DOHH2 (cell line): ENCODE measurements around the gene CORT.

Source experiments
- EZH2phosphoT487 ChIP-seq: fragments of 200-600 bp; sonication (generic); IDR thresholded peaks from 2 replicates; pipeline ENCODE4 v1.6.1; 2017; ENCODE audit warnings: borderline replicate concordance, mild to moderate bottlenecking, antibody characterized with exemption, low read length, moderate library complexity, mixed read lengths
- TF ChIP-seq, protein P1 (sequence below): fragments of 200-600 bp; sonication (generic); IDR thresholded peaks from one replicate; pipeline ENCODE4 v1.5.1; 2014; ENCODE audit warnings: antibody characterized with exemption, mild to moderate bottlenecking, low read depth, low read length; ENCODE audit not compliant: poor library complexity, severe bottlenecking

- TF ChIP-seq, protein P1, sequence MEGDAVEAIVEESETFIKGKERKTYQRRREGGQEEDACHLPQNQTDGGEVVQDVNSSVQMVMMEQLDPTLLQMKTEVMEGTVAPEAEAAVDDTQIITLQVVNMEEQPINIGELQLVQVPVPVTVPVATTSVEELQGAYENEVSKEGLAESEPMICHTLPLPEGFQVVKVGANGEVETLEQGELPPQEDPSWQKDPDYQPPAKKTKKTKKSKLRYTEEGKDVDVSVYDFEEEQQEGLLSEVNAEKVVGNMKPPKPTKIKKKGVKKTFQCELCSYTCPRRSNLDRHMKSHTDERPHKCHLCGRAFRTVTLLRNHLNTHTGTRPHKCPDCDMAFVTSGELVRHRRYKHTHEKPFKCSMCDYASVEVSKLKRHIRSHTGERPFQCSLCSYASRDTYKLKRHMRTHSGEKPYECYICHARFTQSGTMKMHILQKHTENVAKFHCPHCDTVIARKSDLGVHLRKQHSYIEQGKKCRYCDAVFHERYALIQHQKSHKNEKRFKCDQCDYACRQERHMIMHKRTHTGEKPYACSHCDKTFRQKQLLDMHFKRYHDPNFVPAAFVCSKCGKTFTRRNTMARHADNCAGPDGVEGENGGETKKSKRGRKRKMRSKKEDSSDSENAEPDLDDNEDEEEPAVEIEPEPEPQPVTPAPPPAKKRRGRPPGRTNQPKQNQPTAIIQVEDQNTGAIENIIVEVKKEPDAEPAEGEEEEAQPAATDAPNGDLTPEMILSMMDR: no peak
- TF ChIP-seq EZH2phosphoT487: no peak
Measured at GRCh38 chr1:10431070-10431730, 18.6 kb upstream of the CORT start.
